ENCODE measurements around the gene ACP7.
"Not testable (repeated sequence)": the region's sequence is repeated elsewhere in the genome, so short reads cannot be mapped to it uniquely, and the experiment has no call there.

Gene ACP7

GRCh38 chr19:39113199-39113598, 29.0 kb downstream of the ACP7 start:
- no peak for TF ChIP-seq GLIS3 (CRISPR knock-in tag; IDR thresholded peaks at IDR 0.05)
- ATAC-seq: no peak

DNA sequence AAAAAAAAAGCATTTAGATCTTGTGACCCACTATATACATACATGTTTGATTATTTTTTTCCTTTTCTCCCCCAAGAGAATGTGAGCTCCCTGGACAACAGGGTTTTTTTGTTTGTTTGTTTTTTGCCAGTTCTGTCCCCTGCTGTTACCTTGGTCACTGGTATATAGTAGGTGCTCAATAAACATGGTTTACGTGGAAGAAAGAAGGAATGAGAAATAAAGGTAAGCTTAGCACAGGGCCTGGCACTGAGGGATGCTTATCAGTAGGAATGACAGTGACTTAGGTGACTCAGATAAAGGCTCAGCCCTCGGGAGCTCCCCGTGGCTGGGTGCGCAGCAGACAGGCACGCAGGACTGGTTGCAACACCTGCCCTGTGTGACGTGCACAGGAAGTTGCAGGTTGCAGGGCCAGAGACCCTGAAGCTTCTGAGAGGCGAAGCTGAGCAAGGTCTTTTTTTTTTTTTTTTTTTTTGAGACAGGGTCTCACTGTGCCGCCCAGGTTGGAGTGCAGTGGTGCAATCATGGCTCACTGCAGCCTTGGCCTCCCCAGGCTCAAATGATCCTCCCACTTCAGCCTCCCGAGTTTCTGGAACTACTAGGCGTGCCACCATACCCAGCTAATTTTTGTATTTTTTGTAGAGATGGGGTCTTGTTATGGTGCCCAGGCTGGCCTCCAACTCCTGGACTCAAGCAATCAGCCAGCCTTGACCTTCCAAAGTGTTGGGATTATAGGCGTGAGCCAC, 31.1 kb downstream of the ACP7 start:
- TF ChIP-seq CREB5 (CRISPR knock-in tag; IDR thresholded peaks at IDR 0.05; ENCODE audit: low read depth): no peak
- no peak for TF ChIP-seq GLIS3 (CRISPR knock-in tag; IDR thresholded peaks at IDR 0.05)
- no peak for TF ChIP-seq CSDC2 (CRISPR knock-in tag; IDR thresholded peaks at IDR 0.05)
- TF ChIP-seq RARB (CRISPR knock-in tag; IDR thresholded peaks at IDR 0.05): no peak
- no peak for ATAC-seq

- not testable (repeated sequence) for ATAC-seq
These were observed 32.9 kb downstream of the ACP7 start for GRCh38 chr19:39117023-39117422.

- no peak for ATAC-seq
- no peak for TF ChIP-seq RARB (CRISPR knock-in tag; IDR thresholded peaks at IDR 0.05)
- no peak for TF ChIP-seq CSRNP3 (CRISPR knock-in tag; IDR thresholded peaks at IDR 0.05)
- TF ChIP-seq ZNF8 (CRISPR knock-in tag; IDR thresholded peaks at IDR 0.05): no peak
- TF ChIP-seq CSDC2 (CRISPR knock-in tag; IDR thresholded peaks at IDR 0.05): no peak
- no peak for TF ChIP-seq PPARA (CRISPR knock-in tag; IDR thresholded peaks at IDR 0.05; ENCODE audit: borderline replicate concordance)
- TF ChIP-seq, protein P1, sequence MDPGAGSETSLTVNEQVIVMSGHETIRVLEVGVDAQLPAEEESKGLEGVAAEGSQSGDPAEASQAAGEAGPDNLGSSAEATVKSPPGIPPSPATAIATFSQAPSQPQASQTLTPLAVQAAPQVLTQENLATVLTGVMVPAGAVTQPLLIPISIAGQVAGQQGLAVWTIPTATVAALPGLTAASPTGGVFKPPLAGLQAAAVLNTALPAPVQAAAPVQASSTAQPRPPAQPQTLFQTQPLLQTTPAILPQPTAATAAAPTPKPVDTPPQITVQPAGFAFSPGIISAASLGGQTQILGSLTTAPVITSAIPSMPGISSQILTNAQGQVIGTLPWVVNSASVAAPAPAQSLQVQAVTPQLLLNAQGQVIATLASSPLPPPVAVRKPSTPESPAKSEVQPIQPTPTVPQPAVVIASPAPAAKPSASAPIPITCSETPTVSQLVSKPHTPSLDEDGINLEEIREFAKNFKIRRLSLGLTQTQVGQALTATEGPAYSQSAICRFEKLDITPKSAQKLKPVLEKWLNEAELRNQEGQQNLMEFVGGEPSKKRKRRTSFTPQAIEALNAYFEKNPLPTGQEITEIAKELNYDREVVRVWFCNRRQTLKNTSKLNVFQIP (CRISPR knock-in tag; IDR thresholded peaks at IDR 0.05; ENCODE audit: borderline replicate concordance, low read depth): no peak
- no peak for TF ChIP-seq TCF4 (CRISPR knock-in tag; IDR thresholded peaks at IDR 0.05; ENCODE audit: borderline replicate concordance)
- no peak for TF ChIP-seq ZFP3 (CRISPR knock-in tag; IDR thresholded peaks at IDR 0.05)
- TF ChIP-seq TSHZ2 (CRISPR knock-in tag; IDR thresholded peaks at IDR 0.05): no peak
- no peak for TF ChIP-seq GLIS3 (CRISPR knock-in tag; IDR thresholded peaks at IDR 0.05)
- no peak for TF ChIP-seq ZNF565 (CRISPR knock-in tag; conservative IDR thresholded peaks at IDR 0.05; ENCODE audit: low read depth)
- TF ChIP-seq TOX (CRISPR knock-in tag; IDR thresholded peaks at IDR 0.05; ENCODE audit: borderline replicate concordance): no peak
- no peak for TF ChIP-seq CREB5 (CRISPR knock-in tag; IDR thresholded peaks at IDR 0.05; ENCODE audit: low read depth)
- TF ChIP-seq SNAI2 (CRISPR knock-in tag; IDR thresholded peaks at IDR 0.05): no peak
- no peak for TF ChIP-seq ZC3H10 (CRISPR knock-in tag; IDR thresholded peaks at IDR 0.05)
- no peak for TF ChIP-seq ESRRG (CRISPR knock-in tag; IDR thresholded peaks at IDR 0.05)
- TF ChIP-seq ZNF70 (CRISPR knock-in tag; IDR thresholded peaks at IDR 0.05): no peak
These were observed 35.7 kb downstream of the ACP7 start for GRCh38 chr19:39119830-39120229.
